Smooth muscle cell (in vitro differentiated cells): ENCODE measurements around the gene IKZF1. TPM values are rescaled to one million over a fixed set of nuclear protein-coding genes. Genes with fewer than 3 reads are reported as not detected.

Source experiments
- DNase-seq: peaks from one replicate; lab custom pipeline; 2025; ENCODE audit not compliant: unreplicated experiment; lab: John Stamatoyannopoulos, UW
- H2AFZ ChIP-seq: fragments of 200-600 bp; sonication (generic); 2 replicates; pipeline ENCODE4 v1.6.0; 2016; ENCODE audit warnings: antibody characterized with exemption, low read depth, mild to moderate bottlenecking
- H3F3A ChIP-seq: fragments of 200-600 bp; sonication (generic); 2 replicates; pipeline ENCODE4 v1.6.0; 2017; ENCODE audit warnings: antibody characterized with exemption, low read depth
- H3K27ac ChIP-seq: fragments of 200-600 bp; sonication (generic); 2 replicates; pipeline ENCODE4 v1.5.1; 2016; ENCODE audit warnings: low read depth, mild to moderate bottlenecking
- H3K27me3 ChIP-seq: fragments of 200-600 bp; sonication (generic); 2 replicates; pipeline ENCODE4 v1.6.1; 2016; ENCODE audit warnings: low read depth, mild to moderate bottlenecking
- H3K36me3 ChIP-seq: fragments of 200-600 bp; sonication (generic); 2 replicates; pipeline ENCODE4 v1.5.1; 2016; ENCODE audit warnings: low read depth
- H3K4me1 ChIP-seq: fragments of 200-600 bp; sonication (generic); 2 replicates; pipeline ENCODE4 v1.5.1; 2016; ENCODE audit warnings: low read depth
- H3K4me2 ChIP-seq: fragments of 200-600 bp; sonication (generic); 2 replicates; pipeline ENCODE4 v1.6.0; 2016; ENCODE audit warnings: mild to moderate bottlenecking
- H3K4me3 ChIP-seq: fragments of 200-600 bp; sonication (generic); 2 replicates; pipeline ENCODE4 v1.5.1; 2016; ENCODE audit warnings: mild to moderate bottlenecking
- H3K79me2 ChIP-seq: fragments of 200-600 bp; sonication (generic); 2 replicates; pipeline ENCODE4 v1.6.0; 2016; ENCODE audit warnings: low read depth, mild to moderate bottlenecking
- H3K9ac ChIP-seq: fragments of 200-600 bp; sonication (generic); 2 replicates; pipeline ENCODE4 v1.6.0; 2016; ENCODE audit warnings: low read depth
- H3K9me3 ChIP-seq: fragments of 200-600 bp; sonication (generic); replicated peaks from 2 replicates; pipeline ENCODE4 v1.5.1; 2016; ENCODE audit warnings: low read depth
- H4K20me1 ChIP-seq: fragments of 200-600 bp; sonication (generic); 2 replicates; pipeline ENCODE4 v1.6.0; 2016; ENCODE audit warnings: low read depth
- WGBS: methylation state at CpG from one replicate; pipeline ENCODE4 v1.1.7; 2016; ENCODE audit warnings: low lambda C conversion rate; 5-methylcytosine and 5-hydroxymethylcytosine counted together
- polyA plus RNA-seq: library from polyadenylated mRNA; unstranded; fragments of >200 nt; fragmentation: Nextera tagmentation; extraction: Ambion mirVana; gene quantifications from 2 replicates; pipeline ENCODE4 v1.2.1, GENCODE V29; 2016
- total RNA-seq: library from RNA; depleted of rRNA; stranded (reverse); fragments of >200 nt; gene quantifications from 2 replicates; pipeline ENCODE4 v1.2.3, GENCODE V29; 2014
- TF ChIP-seq, protein P1 (sequence below): fragments of 200-600 bp; sonication (generic); IDR thresholded peaks from 2 replicates; pipeline ENCODE4 v1.5.1; 2017; ENCODE audit warnings: borderline replicate concordance, mild to moderate bottlenecking, antibody characterized with exemption; ENCODE audit not compliant: insufficient read depth, poor library complexity, severe bottlenecking

IKZF1 gene
- total and polyA plus RNA-seq, 2 experiments from 2014 or later: not detected

GRCh38 chr7:50356212-50356944 is 51.9 kb downstream of the IKZF1 start:
- no peaks in the 10 kb centered on the region for H3K36me3 ChIP-seq
- TF ChIP-seq, protein P1, sequence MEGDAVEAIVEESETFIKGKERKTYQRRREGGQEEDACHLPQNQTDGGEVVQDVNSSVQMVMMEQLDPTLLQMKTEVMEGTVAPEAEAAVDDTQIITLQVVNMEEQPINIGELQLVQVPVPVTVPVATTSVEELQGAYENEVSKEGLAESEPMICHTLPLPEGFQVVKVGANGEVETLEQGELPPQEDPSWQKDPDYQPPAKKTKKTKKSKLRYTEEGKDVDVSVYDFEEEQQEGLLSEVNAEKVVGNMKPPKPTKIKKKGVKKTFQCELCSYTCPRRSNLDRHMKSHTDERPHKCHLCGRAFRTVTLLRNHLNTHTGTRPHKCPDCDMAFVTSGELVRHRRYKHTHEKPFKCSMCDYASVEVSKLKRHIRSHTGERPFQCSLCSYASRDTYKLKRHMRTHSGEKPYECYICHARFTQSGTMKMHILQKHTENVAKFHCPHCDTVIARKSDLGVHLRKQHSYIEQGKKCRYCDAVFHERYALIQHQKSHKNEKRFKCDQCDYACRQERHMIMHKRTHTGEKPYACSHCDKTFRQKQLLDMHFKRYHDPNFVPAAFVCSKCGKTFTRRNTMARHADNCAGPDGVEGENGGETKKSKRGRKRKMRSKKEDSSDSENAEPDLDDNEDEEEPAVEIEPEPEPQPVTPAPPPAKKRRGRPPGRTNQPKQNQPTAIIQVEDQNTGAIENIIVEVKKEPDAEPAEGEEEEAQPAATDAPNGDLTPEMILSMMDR: no peak
- no peak overlapping the region for H3K4me3 ChIP-seq
- H3K27ac ChIP-seq: no peak overlapping the region
- peaks cover 5% of the 10 kb centered on the region for H3F3A ChIP-seq
- H3K9me3 ChIP-seq: no peaks in the 10 kb centered on the region
- no peak overlapping the region for H3K9ac ChIP-seq
- H3K4me2 ChIP-seq: no peak overlapping the region
- no peaks in the 10 kb centered on the region for H4K20me1 ChIP-seq
- DNase-seq: no peak
- H3K4me1 ChIP-seq: peaks cover 6% of the 10 kb centered on the region
- no peak overlapping the region for H2AFZ ChIP-seq
- H3K27me3 ChIP-seq: peaks cover 7% of the 10 kb centered on the region
- no peaks in the 10 kb centered on the region for H3K79me2 ChIP-seq
- 98% methylated on average over 15 of the region's 15 CpGs for WGBS

DNA sequence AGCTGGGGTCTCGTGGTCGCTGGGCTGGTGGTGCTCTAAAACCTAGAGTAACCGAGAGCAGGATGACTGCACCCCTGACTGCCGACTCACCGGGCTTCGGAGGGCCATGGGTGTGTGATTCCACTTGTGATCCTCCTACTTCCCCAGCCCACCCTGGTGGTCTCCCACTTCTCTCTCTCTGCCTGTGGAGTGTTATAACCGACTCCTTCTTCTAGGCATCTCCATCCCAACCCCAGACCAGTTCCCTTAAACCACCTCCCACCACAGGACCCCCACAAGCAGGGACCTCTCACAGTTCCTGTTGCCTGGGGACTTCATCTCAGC is 52.4 kb downstream of the IKZF1 start:
- WGBS: 99% methylated on average over 7 of the region's 7 CpGs
- Histone ChIP-seq H3K4me1 (peaks cover 6% of the 10 kb centered on the region), H3K4me2 (no peak overlapping the region), H3K36me3 (no peaks in the 10 kb centered on the region), H2AFZ (no peak overlapping the region), H3K4me3 (no peak overlapping the region), H3F3A (peaks cover 5% of the 10 kb centered on the region), H3K79me2 (no peaks in the 10 kb centered on the region), H3K27me3 (peaks cover 7% of the 10 kb centered on the region), H3K9me3 (no peaks in the 10 kb centered on the region), H3K27ac (no peak overlapping the region), H3K9ac (no peak overlapping the region), H4K20me1 (no peaks in the 10 kb centered on the region)
- TF ChIP-seq, protein P1: no peak
- no peak for DNase-seq

DNA sequence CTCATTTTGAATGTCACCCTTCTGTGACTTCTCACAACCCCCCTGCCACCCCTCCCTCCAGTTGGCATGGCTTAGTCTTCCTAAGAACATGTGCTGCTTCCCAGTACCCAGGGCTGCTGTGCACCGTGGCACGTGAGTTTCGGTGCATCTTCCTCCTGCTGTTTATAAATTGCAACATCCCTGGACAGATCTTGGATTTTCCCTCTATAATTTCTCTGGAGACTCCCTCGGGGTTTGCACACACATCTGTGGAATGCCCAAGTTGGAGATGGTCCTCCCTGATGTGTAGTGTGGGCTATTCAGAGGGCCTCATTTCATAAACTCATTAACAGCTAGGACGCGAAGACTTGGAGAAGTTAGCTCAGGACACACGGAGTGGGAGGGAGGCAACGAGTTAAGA is 52.9 kb downstream of the IKZF1 start:
- WGBS: 83% methylated on average over 8 of the region's 8 CpGs
- Histone ChIP-seq H3K9ac (no peak overlapping the region), H3K4me2 (no peak overlapping the region), H3K27me3 (peaks cover 7% of the 10 kb centered on the region), H3K27ac (no peak overlapping the region), H3F3A (peaks cover 5% of the 10 kb centered on the region), H3K79me2 (no peaks in the 10 kb centered on the region), H3K4me3 (no peak overlapping the region), H4K20me1 (no peaks in the 10 kb centered on the region), H3K4me1 (peaks cover 6% of the 10 kb centered on the region), H3K36me3 (no peaks in the 10 kb centered on the region), H3K9me3 (no peaks in the 10 kb centered on the region), H2AFZ (no peak overlapping the region)
- DNase-seq: no peak
- TF ChIP-seq, protein P1: no peak

GRCh38 chr7:50358041-50358705 is 53.7 kb downstream of the IKZF1 start:
- DNase-seq: no peak
- H3K9me3 ChIP-seq: no peaks in the 10 kb centered on the region
- no peaks in the 10 kb centered on the region for H3K79me2 ChIP-seq
- H2AFZ ChIP-seq: no peak overlapping the region
- TF ChIP-seq, protein P1: no peak
- H4K20me1 ChIP-seq: no peaks in the 10 kb centered on the region
- H3K4me2 ChIP-seq: no peak overlapping the region
- WGBS: 90% methylated on average over 13 of the region's 13 CpGs
- peaks cover 6% of the 10 kb centered on the region for H3K4me1 ChIP-seq
- no peak overlapping the region for H3K4me3 ChIP-seq
- no peak overlapping the region for H3K27ac ChIP-seq
- H3K36me3 ChIP-seq: no peaks in the 10 kb centered on the region
- no peak overlapping the region for H3K9ac ChIP-seq
- H3F3A ChIP-seq: peaks cover 5% of the 10 kb centered on the region
- H3K27me3 ChIP-seq: peaks cover 7% of the 10 kb centered on the region
